ENCODE data around the gene CST3. TPM values are rescaled to one million over a fixed set of nuclear protein-coding genes. Genes with fewer than 3 reads are reported as not detected.
A peak's percentile ranks its signal among the peaks of the same experiment; 100 is the strongest.

Gene CST3
- total and polyA plus RNA-seq, 2 of the 8 experiments (the other 6 are each of a cell fraction or from before 2014, with no cell fraction given): 53.2 to 184 TPM

DNA sequence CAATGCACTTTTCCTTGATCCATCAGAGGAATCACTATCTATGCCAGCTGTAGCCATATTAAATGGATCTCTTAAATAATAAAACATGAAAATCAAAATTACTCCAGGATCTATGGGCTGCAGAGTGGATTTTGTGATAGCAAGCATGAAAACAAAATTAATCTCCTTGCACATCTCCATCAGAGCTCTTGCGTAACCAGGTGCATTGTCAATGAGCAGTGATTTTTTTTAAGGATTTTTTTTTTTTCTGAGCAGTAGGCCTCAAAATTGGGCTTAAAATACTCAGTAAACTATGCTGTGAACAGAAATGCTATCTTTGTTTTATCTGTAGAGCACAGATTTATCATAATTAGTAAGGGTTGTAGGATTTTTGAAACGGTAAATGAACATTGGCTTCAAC, 11.5 kb upstream of the CST3 start:
- Histone ChIP-seq H2AFZ (ENCODE audit: low read length) (no peak overlapping the region), H2BK5ac (ENCODE audit: low read depth, low read length) (no peak overlapping the region), H3K79me1 (ENCODE audit: low read depth, low read length) (no peaks in the 10 kb centered on the region), H2BK15ac (ENCODE audit: low read length) (no peak overlapping the region), H2BK20ac (ENCODE audit: low read length) (no peak overlapping the region), H3K27ac (ENCODE audit: low read depth, low read length) (no peak overlapping the region), H2AK5ac (ENCODE audit: low read depth, low read length) (no peak overlapping the region), H4K8ac (ENCODE audit: extremely low read depth, insufficient read depth, low read length) (no peak overlapping the region), H3K4me3 (ENCODE audit: extremely low read depth in 1 of 4, insufficient read depth in 2 of 4, low read depth in 3 of 4, low read length in 4 of 4) (no peak overlapping the region), H3K18ac (ENCODE audit: extremely low read depth, low read length) (no peak overlapping the region), H3K56ac (replicated peaks; ENCODE audit: insufficient read length, low read depth, low read length) (no peak overlapping the region), H2BK120ac (replicated peaks; ENCODE audit: low read depth, low read length) (no peak overlapping the region), H3K23ac (ENCODE audit: insufficient read length) (no peak overlapping the region), H3K9ac (replicated peaks in 1 of 4; ENCODE audit: extremely low read depth in 1 of 4, low read depth in 3 of 4, low read length in 3 of 4) (no peak overlapping the region), H4K91ac (replicated peaks; ENCODE audit: insufficient read length, low read length) (no peak overlapping the region), H3K14ac (ENCODE audit: insufficient read length) (no peak overlapping the region), H3K4ac (replicated peaks; ENCODE audit: insufficient read length, low read depth, low read length) (no peak overlapping the region), H2BK12ac (ENCODE audit: low read depth, low read length) (no peak overlapping the region), H4K20me1 (replicated peaks in 1 of 2; ENCODE audit: control insufficient read depth in 1 of 2, insufficient read depth in 2 of 2, low read length in 2 of 2) (no peaks in the 10 kb centered on the region), H3K4me1 (replicated peaks in 1 of 4; ENCODE audit: control insufficient read depth in 3 of 4, insufficient read depth in 4 of 4, low read length in 3 of 4) (peaks cover 0 to 2% (median 0%) of the 10 kb centered on the region in 4 experiments; a peak in 1 of 7 replicates), H4K5ac (ENCODE audit: insufficient read length, low read depth, low read length) (no peak overlapping the region), H3K79me2 (ENCODE audit: control insufficient read depth in 1 of 2, insufficient read depth in 2 of 2, low read length in 2 of 2) (no peaks in the 10 kb centered on the region), H3K27me3 (replicated peaks in 1 of 4; ENCODE audit: control insufficient read depth in 3 of 4, extremely low read depth in 1 of 4, insufficient read depth in 3 of 4, low read length in 3 of 4) (no peaks in the 10 kb centered on the region), H3K23me2 (ENCODE audit: low read depth, low read length) (no peaks in the 10 kb centered on the region; the same call in 1 of the 2 replicates), H3K36me3 (ENCODE audit: control insufficient read depth in 2 of 4, insufficient read depth in 4 of 4, low read length in 3 of 4) (no peaks in the 10 kb centered on the region), H3K9me3 (ENCODE audit: insufficient read depth in 2 of 2, low read depth in 1 of 2, low read length in 1 of 2) (no peaks in the 10 kb centered on the region), H3K4me2 (ENCODE audit: insufficient read depth in 1 of 2, low read depth in 2 of 2, low read length in 2 of 2) (no peak overlapping the region)
- CTCF ChIA-PET (ENCODE audit: partially characterized antibody): interaction anchor here (1.4 to 1.5 kb wide), 2 partner anchors 12 to 19 kb away, joined by 3 to 6 read pairs; no protein-coding TSS in a partner anchor
- 98% methylated on average over 2 of the region's 2 CpGs; no CpG with 5 or more reads in 1 of the 2 experiments for WGBS, 2 experiments (ENCODE audit: extremely low coverage in 1 of 2, insufficient coverage in 1 of 2, insufficient read length in 1 of 2, insufficient replicate concordance in 2 of 2, low coverage in 1 of 2, low lambda C conversion rate in 2 of 2, missing lambda C conversion rate in 1 of 2)
- no peak for FAIRE-seq
- POLR2A ChIA-PET (ENCODE audit: partially characterized antibody): no interaction called here
- TF ChIP-seq CEBPB (IDR thresholded peaks at IDR 0.05; ENCODE audit: low read depth, low read length) (peak; percentile 52; the same call in 1 of the 2 replicates), RFX5 (IDR thresholded peaks at IDR 0.05; ENCODE audit: borderline replicate concordance, low read depth, low read length) (no peak), TEAD4 (IDR thresholded peaks at IDR 0.05; ENCODE audit: low read depth, low read length) (no peak), POU5F1 (IDR thresholded peaks at IDR 0.05; ENCODE audit: low read depth, low read length) (no peak)
- no peak for DNase-seq (ENCODE audit: low read depth in 1 of 2, low spot score in 2 of 2)

All from H1 (cell line).